Keratinocyte (primary cell): ENCODE measurements around the gene CEP120. TPM values are rescaled to one million over a fixed set of nuclear protein-coding genes. Genes with fewer than 3 reads are reported as not detected.

Source experiments
- DNase-seq: peaks from one replicate; pipeline ENCODE4 v3.0.0-alpha.2; 2011; ENCODE audit warnings: low read depth, missing footprints, low spot score
- FAIRE-seq: peaks from 2 replicates; lab custom pipeline; 2011; peaks lifted over from hg19 to GRCh38; lab: Jason Lieb, UNC
- H2AFZ ChIP-seq: 2 replicates; pipeline ENCODE4 v1.6.0; 2012; ENCODE audit warnings: low read length, control low read depth, inconsistent platforms; ENCODE audit not compliant: control insufficient read depth
- H3K27ac ChIP-seq: 2 replicates; pipeline ENCODE4 v1.5.1; 2011; ENCODE audit warnings: low read length; ENCODE audit not compliant: control insufficient read depth, insufficient read depth
- H3K27me3 ChIP-seq: 3 replicates; pipeline ENCODE4 v1.6.0; 2011; ENCODE audit warnings: low read length; ENCODE audit not compliant: control insufficient read depth, insufficient read depth; ENCODE audit errors: extremely low read depth
- H3K36me3 ChIP-seq, 2 experiments: 2 replicates in 1 of 2; 3 replicates in 1 of 2; pipeline ENCODE4 v1.5.1; 2011; ENCODE audit warnings: low read length in 2 of 2, mild to moderate bottlenecking in 1 of 2; ENCODE audit not compliant: control insufficient read depth in 2 of 2, insufficient read depth in 2 of 2; ENCODE audit errors: extremely low read depth in 1 of 2
- H3K4me1 ChIP-seq: 3 replicates; pipeline ENCODE4 v1.5.1; 2011; ENCODE audit warnings: low read length; ENCODE audit not compliant: control insufficient read depth, insufficient read depth; ENCODE audit errors: extremely low read depth
- H3K4me2 ChIP-seq: 3 replicates; pipeline ENCODE4 v1.6.0; 2011; ENCODE audit warnings: low read depth, low read length; ENCODE audit not compliant: control insufficient read depth, insufficient read depth; ENCODE audit errors: extremely low read depth
- H3K4me3 ChIP-seq, 3 experiments: fragments of 200-600 bp in 1 of 3; sonication (generic) in 1 of 3; 2 replicates in 2 of 3; 3 replicates in 1 of 3; pipeline ENCODE4 v1.5.1; 2011 to 2016; ENCODE audit warnings: low read length in 3 of 3, mild to moderate bottlenecking in 3 of 3, control low read depth in 2 of 3, inconsistent platforms in 1 of 3, low read depth in 1 of 3, mixed read lengths in 1 of 3, mixed run types in 1 of 3, moderate library complexity in 1 of 3; ENCODE audit not compliant: control insufficient read depth in 2 of 3, insufficient read depth in 2 of 3; ENCODE audit errors: extremely low read depth in 1 of 3
- H3K79me2 ChIP-seq: 2 replicates; pipeline ENCODE4 v1.6.0; 2012; ENCODE audit warnings: low read length; ENCODE audit not compliant: control insufficient read depth, insufficient read depth
- H3K9ac ChIP-seq: 3 replicates; pipeline ENCODE4 v1.6.0; 2011; ENCODE audit warnings: low read length; ENCODE audit not compliant: control insufficient read depth, insufficient read depth; ENCODE audit errors: extremely low read depth
- H3K9me1 ChIP-seq: 3 replicates; pipeline ENCODE4 v1.6.0; 2011; ENCODE audit warnings: low read length; ENCODE audit not compliant: control insufficient read depth, insufficient read depth; ENCODE audit errors: extremely low read depth
- H3K9me3 ChIP-seq: 2 replicates; pipeline ENCODE4 v1.5.1; 2012; ENCODE audit warnings: low read depth, low read length; ENCODE audit not compliant: control insufficient read depth
- H4K20me1 ChIP-seq: 3 replicates; pipeline ENCODE4 v1.6.0; 2011; ENCODE audit warnings: low read length; ENCODE audit not compliant: control insufficient read depth, insufficient read depth; ENCODE audit errors: extremely low read depth
- CTCF ChIP-seq, 3 experiments: IDR thresholded peaks in 1 of 3; conservative IDR thresholded peaks in 1 of 3; optimal IDR thresholded peaks in 1 of 3; 2 replicates in 2 of 3; 3 replicates in 1 of 3; pipeline versions ENCODE3 to v1.5.1; 2011; ENCODE audit warnings: low read length in 3 of 3, mild to moderate bottlenecking in 3 of 3, moderate library complexity in 2 of 3, control low read depth in 1 of 3, inconsistent platforms in 1 of 3; ENCODE audit not compliant: insufficient read depth in 2 of 3; ENCODE audit errors: extremely low read depth in 1 of 3
- EZH2 ChIP-seq: IDR thresholded peaks from one replicate; pipeline ENCODE4 v1.6.1; 2012; ENCODE audit warnings: inconsistent platforms, mild to moderate bottlenecking, low read length, moderate library complexity
- dilution Hi-C: fragments of 300-500 bp; cut with MboI; formaldehyde crosslinking; loops from one replicate; pipeline ENCODE4 v1.7.0; 2020; ENCODE audit warnings: low sequenced_read_pairs; ENCODE audit not compliant: extremely low pct_ligation_motif_present
- polyA plus RNA-seq, 5 experiments: library from polyadenylated mRNA; depleted of rRNA in 3 of 5; stranded (reverse) in 3 of 5; stranded (forward) in 1 of 5; unstranded in 1 of 5; fragments of >200 nt; gene quantifications; 1 replicate in 1 of 5; 2 replicates in 3 of 5; 3 replicates in 1 of 5; pipeline versions ENCODE4 v1.2.1 to v1.2.3, GENCODE V29; 2011 to 2012; ENCODE audit warnings: missing spikeins in 2 of 5, low read depth in 1 of 5, low replicate concordance in 1 of 5

Gene CEP120
- polyA plus RNA-seq, 1 donor (not counting 4 experiments of a cell fraction or from before 2014, with no cell fraction given): 11.7 TPM

- H4K20me1 ChIP-seq: no peaks in the 10 kb centered on the region
- no peak overlapping the region for H3K27ac ChIP-seq
- no peak overlapping the region for H3K9ac ChIP-seq
- dilution Hi-C loops: no loop called here
- TF ChIP-seq EZH2: no peak
- TF ChIP-seq CTCF (optimal IDR thresholded peaks at IDR 0.05 in 1 of 3, IDR thresholded peaks at IDR 0.05 in 1 of 3, conservative IDR thresholded peaks at IDR 0.05 in 1 of 3; ENCODE audit: extremely low read depth in 1 of 3, insufficient read depth in 2 of 3, low read length in 3 of 3): no peak
- H3K36me3 ChIP-seq: peaks cover 0 to 8% of the 10 kb centered on the region in 2 experiments
- H3K4me3 ChIP-seq: no peak overlapping the region
- no peaks in the 10 kb centered on the region for H3K27me3 ChIP-seq
- H3K4me2 ChIP-seq: no peak overlapping the region
- H3K79me2 ChIP-seq: no peaks in the 10 kb centered on the region
- no peaks in the 10 kb centered on the region for H3K9me3 ChIP-seq
- no peaks in the 10 kb centered on the region for H3K9me1 ChIP-seq
- H3K4me1 ChIP-seq: no peaks in the 10 kb centered on the region
- FAIRE-seq (no peak), DNase-seq (no peak)
- H2AFZ ChIP-seq: no peak overlapping the region
These were observed 32.2 kb downstream of the CEP120 start for GRCh38 chr5:123391009-123391408.

- no peaks in the 10 kb centered on the region for H4K20me1 ChIP-seq
- dilution Hi-C loops: no loop called here
- no peak overlapping the region for H2AFZ ChIP-seq
- no peaks in the 10 kb centered on the region for H3K27me3 ChIP-seq
- H3K36me3 ChIP-seq: peaks cover 1 to 9% of the 10 kb centered on the region in 2 experiments
- H3K9me1 ChIP-seq: no peaks in the 10 kb centered on the region
- H3K4me3 ChIP-seq: no peak overlapping the region
- no peak overlapping the region for H3K9ac ChIP-seq
- no peaks in the 10 kb centered on the region for H3K4me1 ChIP-seq
- no peaks in the 10 kb centered on the region for H3K9me3 ChIP-seq
- no peaks in the 10 kb centered on the region for H3K79me2 ChIP-seq
- no peak for TF ChIP-seq CTCF (optimal IDR thresholded peaks at IDR 0.05 in 1 of 3, IDR thresholded peaks at IDR 0.05 in 1 of 3, conservative IDR thresholded peaks at IDR 0.05 in 1 of 3; ENCODE audit: extremely low read depth in 1 of 3, insufficient read depth in 2 of 3, low read length in 3 of 3)
- TF ChIP-seq EZH2: no peak
- H3K4me2 ChIP-seq: no peak overlapping the region
- no peak for FAIRE-seq
- no peak for DNase-seq
- H3K27ac ChIP-seq: no peak overlapping the region
These were observed 33.4 kb downstream of the CEP120 start for GRCh38 chr5:123389794-123390193.
